Vein endothelial cell (primary cell): Measurements from ENCODE around the gene RAC2. TPM values are rescaled to one million over a fixed set of nuclear protein-coding genes. Genes with fewer than 3 reads are reported as not detected.

ENCODE experiments used
- small RNA-seq: library from RNA; depleted of rRNA; stranded (forward); fragments of <200 nt; gene quantifications from one replicate; pipeline ENCODE3, GENCODE V24; 2012
- total RNA-seq: library from RNA; depleted of rRNA; stranded (reverse); fragments of >200 nt; gene quantifications from 2 replicates; pipeline ENCODE4 v1.2.3, GENCODE V29; 2012

Gene RAC2
- total RNA-seq = 82.8 and 98.0 TPM in 2 replicates

GRCh38 chr22:37244114-37244921 lies at the start of gene RAC2:
Gene RAC2 (minus strand): TSS chr22:37244269. CDS start chr22:37244148, 121 bp downstream.

GRCh38 chr22:37282385-37282677 lies 38.3 kb upstream of the RAC2 start, which contains the start of gene CYTH4:
Gene CYTH4 (plus strand): TSS chr22:37282508. CDS start chr22:37282570, 62 bp downstream.

GRCh38 chr22:37212174-37212906 lies 31.7 kb downstream of the RAC2 start, which contains the start of gene SSTR3:
Gene SSTR3 (minus strand): TSS chr22:37212477. CDS start chr22:37207803, 4,674 bp downstream.

GRCh38 chr22:37187891-37188761 lies 55.9 kb downstream of the RAC2 start, which contains the start of gene C1QTNF6:
Gene C1QTNF6 (minus strand): TSS chr22:37188247. CDS start chr22:37188213, 34 bp downstream.

Small RNAs within 50 kb of the gene (small RNA-seq; reads per million reads assigned to genes)
- not detected for gene Z82188.1

Other genes with a start within 250 kb of the RAC2 start
- gene TST, start 224.8 kb downstream of the RAC2 start, total RNA-seq = 60.7 and 73.8 TPM in 2 replicates
- gene MPST, start 224.5 kb downstream of the RAC2 start, total RNA-seq = 103 and 165 TPM in 2 replicates
- 33.9 and 37.2 TPM in 2 replicates for gene KCTD17, start 192.5 kb downstream of the RAC2 start, total RNA-seq
- gene TMPRSS6, start 134.6 kb downstream of the RAC2 start, total RNA-seq = not detected in 2 replicates
- under 0.01 TPM in 1 of 2 replicates, not detected in the other for gene IL2RB, start 94.4 kb downstream of the RAC2 start, total RNA-seq
- 13.0 and 14.4 TPM in 2 replicates for gene C1QTNF6, start 56.0 kb downstream of the RAC2 start, total RNA-seq
- gene SSTR3, start 31.8 kb downstream of the RAC2 start, total RNA-seq = not detected in 2 replicates
- under 0.01 and 0.10 TPM in 2 replicates for gene CYTH4, start 38.2 kb upstream of the RAC2 start, total RNA-seq
- 0.10 and 0.33 TPM in 2 replicates for gene ELFN2, start 183.2 kb upstream of the RAC2 start, total RNA-seq
- gene MFNG, start 242.1 kb upstream of the RAC2 start, total RNA-seq = 146 and 170 TPM in 2 replicates